Gastrocnemius medialis (tissue), 4 donors: Measurements from ENCODE around the gene TSC22D3. TPM values are rescaled to one million over a fixed set of nuclear protein-coding genes. Genes with fewer than 3 reads are reported as not detected.

Experiments
- ATAC-seq, 2 donors: fragments of 150-250 bp; one replicate each; pipeline ENCODE4 v1.9.1; 2016
- DNase-seq, 2 donors: peaks; one replicate each; pipeline ENCODE4 v3.0.0-alpha.2; 2019
- H3K27ac ChIP-seq, 4 donors: fragments of 200-600 bp; sonication (generic); 1 replicate in 1 of 4; 2 replicates in 3 of 4; pipeline ENCODE4 v1.5.1; 2016 to 2018; ENCODE audit warnings: mild to moderate bottlenecking in 2 of 4, moderate library complexity in 1 of 4
- H3K27me3 ChIP-seq, 3 donors: fragments of 200-600 bp; sonication (generic) in 2 of 3; 1 replicate in 1 of 3; 2 replicates in 2 of 3; pipeline versions ENCODE4 v1.5.1 to v1.6.0; 2016 to 2019; ENCODE audit warnings: mild to moderate bottlenecking in 1 of 3, moderate library complexity in 1 of 3
- H3K36me3 ChIP-seq, 2 donors: fragments of 200-600 bp; sonication (generic) in 1 of 2; one replicate each; pipeline ENCODE4 v1.5.1; 2017 to 2018
- H3K4me1 ChIP-seq, 2 donors: fragments of 200-600 bp; sonication (generic) in 1 of 2; one replicate each; pipeline ENCODE4 v1.5.1; 2016 to 2017; ENCODE audit warnings: mild to moderate bottlenecking in 2 of 2
- H3K4me3 ChIP-seq, 4 donors: fragments of 200-600 bp; sonication (generic) in 3 of 4; 1 replicate in 1 of 4; 2 replicates in 3 of 4; pipeline ENCODE4 v1.5.1; 2016 to 2019; ENCODE audit warnings: mild to moderate bottlenecking in 2 of 4
- H3K9me3 ChIP-seq, 3 donors: fragments of 200-600 bp; sonication (generic) in 2 of 3; 1 replicate in 1 of 3; 2 replicates in 2 of 3; pipeline ENCODE4 v1.5.1; 2016 to 2019
- CTCF ChIP-seq, 5 experiments: fragments of 450-650 bp in 3 of 5; fragments of 200-600 bp in 2 of 5; sonication (generic) in 2 of 5; IDR thresholded peaks in 4 of 5; conservative IDR thresholded peaks in 1 of 5; 1 replicate in 4 of 5; 2 replicates in 1 of 5; pipeline ENCODE4 v1.5.1; 2016 to 2019; ENCODE audit warnings: antibody characterized with exemption in 5 of 5, mild to moderate bottlenecking in 3 of 5, moderate library complexity in 3 of 5
- POLR2A ChIP-seq, 2 donors: fragments of 450-650 bp; IDR thresholded peaks; one replicate each; pipeline ENCODE4 v1.6.1; 2017; ENCODE audit warnings: antibody characterized with exemption in 2 of 2, mild to moderate bottlenecking in 2 of 2, moderate library complexity in 2 of 2
- in situ Hi-C, 4 donors: fragments of 200-750 bp; cut with MboI; loops; one replicate each; pipeline versions ENCODE4 v1.15.0 to v1.8.0; 2017; ENCODE audit warnings: low sequenced_read_pairs in 4 of 4
- intact Hi-C: fragments of 100-400 bp; cut with DNase I; formaldehyde crosslinking; loops from one replicate; pipeline ENCODE4 v1.15.1; 2023; ENCODE audit warnings: low total_unique reads
- total RNA-seq, 4 donors: library from RNA; depleted of rRNA; stranded (reverse); fragments of >200 nt; gene quantifications; one replicate each; pipeline versions ENCODE4 v1.1.0 to v1.2.3, GENCODE V29; 2016

TSC22D3 gene
- total RNA-seq, 4 donors from 2014 or later = 689 to 1,948 (median 1,054) TPM

GRCh38 chrX:107683124-107683895 is 92.3 kb downstream of the TSC22D3 start:
- Histone ChIP-seq H3K27ac (peak overlapping the region; percentile 58 to 74 (median 71)), H3K9me3 (no peaks in the 10 kb centered on the region), H3K4me1 (peaks cover 16 to 19% of the 10 kb centered on the region in 2 donors), H3K4me3 (no peak overlapping the region), H3K36me3 (no peaks in the 10 kb centered on the region), H3K27me3 (no peaks in the 10 kb centered on the region)
- peak; percentile 63 to 71 for ATAC-seq
- intact Hi-C loops (no loop called here), in situ Hi-C loops (no loop called here)
- no peak for TF ChIP-seq CTCF (IDR thresholded peaks at IDR 0.05 in 4 of 5, conservative IDR thresholded peaks at IDR 0.05 in 1 of 5)
- peak in 1 of 2 donors; percentile 30 for TF ChIP-seq POLR2A (IDR thresholded peaks at IDR 0.05)
- peak in 1 of 2 donors; percentile 63 for DNase-seq

- ATAC-seq = no peak
- in situ Hi-C loops = no loop called here
- no peaks in the 10 kb centered on the region for H3K9me3 ChIP-seq
- H3K4me3 ChIP-seq = no peak overlapping the region
- H3K27ac ChIP-seq = peak overlapping the region; percentile 58 to 74 (median 71)
- no peaks in the 10 kb centered on the region for H3K27me3 ChIP-seq
- intact Hi-C loops = no loop called here
- peaks cover 19 to 26% of the 10 kb centered on the region in 2 donors for H3K4me1 ChIP-seq
- no peaks in the 10 kb centered on the region for H3K36me3 ChIP-seq
- no peak for DNase-seq
- TF ChIP-seq POLR2A (IDR thresholded peaks at IDR 0.05) (no peak), CTCF (IDR thresholded peaks at IDR 0.05 in 4 of 5, conservative IDR thresholded peaks at IDR 0.05 in 1 of 5) (no peak)
Observed at GRCh38 chrX:107682256-107682655, 93.3 kb downstream of the TSC22D3 start.

GRCh38 chrX:107678957-107679740 is 96.4 kb downstream of the TSC22D3 start:
- intact Hi-C loops = no loop called here
- Histone ChIP-seq H3K4me1 (peaks cover 23 to 24% of the 10 kb centered on the region in 2 donors), H3K27me3 (no peaks in the 10 kb centered on the region)

GRCh38 chrX:107677909-107678308 is 97.7 kb downstream of the TSC22D3 start:
- H3K4me3 ChIP-seq = peak overlapping the region in 2 of 4 donors; percentile 64 to 67
- ATAC-seq = no peak
- in situ Hi-C loops = loop anchor here in 2 of 4 donors (5.0 kb wide), 1 partner anchor 39 kb away; no protein-coding TSS in a partner anchor

More at GRCh38 chrX:107678957-107679740, 96.4 kb downstream of the TSC22D3 start:
- peak; percentile 64 to 84 for DNase-seq
- Histone ChIP-seq H3K27ac (peak overlapping the region; percentile 89 to 94 (median 92)), H3K4me3 (no peak overlapping the region), H3K9me3 (no peaks in the 10 kb centered on the region), H3K36me3 (no peaks in the 10 kb centered on the region)
- in situ Hi-C loops = loop anchor here in 2 of 4 donors (5.0 kb wide), 1 partner anchor 38 kb away; no protein-coding TSS in a partner anchor
- TF ChIP-seq POLR2A (IDR thresholded peaks at IDR 0.05) (peak; percentile 40 to 56), CTCF (IDR thresholded peaks at IDR 0.05 in 4 of 5, conservative IDR thresholded peaks at IDR 0.05 in 1 of 5) (no peak)
- peak; percentile 3 to 31 for ATAC-seq

More at GRCh38 chrX:107677909-107678308, 97.7 kb downstream of the TSC22D3 start:
- no peaks in the 10 kb centered on the region for H3K27me3 ChIP-seq
- H3K9me3 ChIP-seq = no peaks in the 10 kb centered on the region
- peaks cover 24 to 25% of the 10 kb centered on the region in 2 donors for H3K4me1 ChIP-seq
- intact Hi-C loops = no loop called here
- TF ChIP-seq POLR2A (IDR thresholded peaks at IDR 0.05) = no peak
- TF ChIP-seq CTCF (IDR thresholded peaks at IDR 0.05 in 4 of 5, conservative IDR thresholded peaks at IDR 0.05 in 1 of 5) = no peak
- no peak for DNase-seq
- no peaks in the 10 kb centered on the region for H3K36me3 ChIP-seq
- H3K27ac ChIP-seq = peak overlapping the region; percentile 89 to 94 (median 92)
